H4 (cell line): Measurements from ENCODE around the gene OR9G1. TPM values are rescaled to one million over a fixed set of nuclear protein-coding genes. Genes with fewer than 3 reads are reported as not detected.
"Not testable (repeated sequence)": the region's sequence is repeated elsewhere in the genome, so short reads cannot be mapped to it uniquely, and the experiment has no call there.

ENCODE experiments used
- DNase-seq: peaks from one replicate; pipeline ENCODE4 v3.0.0-alpha.2; 2015; ENCODE audit warnings: low spot score
- total RNA-seq: library from RNA; depleted of rRNA; stranded (reverse); fragments of >200 nt; shearing (Covaris generic); gene quantifications from 2 replicates; pipeline ENCODE4 v1.2.3, GENCODE V29; 2014; rRNA removed

OR9G1 gene, protein sequence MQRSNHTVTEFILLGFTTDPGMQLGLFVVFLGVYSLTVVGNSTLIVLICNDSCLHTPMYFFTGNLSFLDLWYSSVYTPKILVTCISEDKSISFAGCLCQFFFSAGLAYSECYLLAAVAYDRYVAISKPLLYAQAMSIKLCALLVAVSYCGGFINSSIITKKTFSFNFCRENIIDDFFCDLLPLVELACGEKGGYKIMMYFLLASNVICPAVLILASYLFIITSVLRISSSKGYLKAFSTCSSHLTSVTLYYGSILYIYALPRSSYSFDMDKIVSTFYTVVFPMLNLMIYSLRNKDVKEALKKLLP
- total RNA-seq, result not detected in 2 replicates

- no peak for DNase-seq
Observed at GRCh38 chr11:56698795-56699194, at the start of gene OR9G1. TSS of gene OR9G1 (plus strand) at chr11:56699095. CDS start at chr11:56700388, 1,293 bp downstream.

GRCh38 chr11:56659755-56660154 lies 39.1 kb upstream of the OR9G1 start:
- no peak for DNase-seq

GRCh38 chr11:56663386-56663785 lies 35.5 kb upstream of the OR9G1 start, which contains the start of gene OR5AR1:
TSS of gene OR5AR1 (plus strand) at chr11:56663686. CDS start at chr11:56663686, 0 bp downstream.
- no peak for DNase-seq

GRCh38 chr11:56670984-56671383 lies 27.9 kb upstream of the OR9G1 start:
- no peak for DNase-seq

- DNase-seq, result no peak
Observed at GRCh38 chr11:56688554-56689100, 10.3 kb upstream of the OR9G1 start.

GRCh38 chr11:56691179-56691578 lies 7.7 kb upstream of the OR9G1 start:
- not testable (repeated sequence) for DNase-seq

DNA sequence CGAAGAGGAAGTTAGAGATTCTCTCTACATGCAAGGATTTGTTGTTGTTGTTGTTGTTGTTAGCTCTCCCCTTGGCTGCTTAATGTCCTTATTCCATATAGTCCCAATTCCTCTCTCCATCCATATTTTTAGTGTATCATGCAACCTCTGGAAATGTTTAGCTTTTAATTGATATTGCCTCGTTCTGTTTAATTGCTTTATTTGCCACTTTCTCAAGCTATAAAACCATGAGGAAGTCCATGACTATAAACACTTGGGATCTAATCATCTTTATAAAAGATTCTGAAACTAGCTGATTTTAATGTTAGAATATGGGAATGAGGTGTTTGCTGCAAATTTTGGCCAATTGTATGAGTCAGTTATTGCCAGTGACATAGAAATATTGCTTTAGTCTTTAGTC lies 5.5 kb upstream of the OR9G1 start:
- no peak for DNase-seq

- peak; percentile 34 for DNase-seq
Observed at GRCh38 chr11:56700242-56700913, 1.5 kb downstream of the OR9G1 start.

DNA sequence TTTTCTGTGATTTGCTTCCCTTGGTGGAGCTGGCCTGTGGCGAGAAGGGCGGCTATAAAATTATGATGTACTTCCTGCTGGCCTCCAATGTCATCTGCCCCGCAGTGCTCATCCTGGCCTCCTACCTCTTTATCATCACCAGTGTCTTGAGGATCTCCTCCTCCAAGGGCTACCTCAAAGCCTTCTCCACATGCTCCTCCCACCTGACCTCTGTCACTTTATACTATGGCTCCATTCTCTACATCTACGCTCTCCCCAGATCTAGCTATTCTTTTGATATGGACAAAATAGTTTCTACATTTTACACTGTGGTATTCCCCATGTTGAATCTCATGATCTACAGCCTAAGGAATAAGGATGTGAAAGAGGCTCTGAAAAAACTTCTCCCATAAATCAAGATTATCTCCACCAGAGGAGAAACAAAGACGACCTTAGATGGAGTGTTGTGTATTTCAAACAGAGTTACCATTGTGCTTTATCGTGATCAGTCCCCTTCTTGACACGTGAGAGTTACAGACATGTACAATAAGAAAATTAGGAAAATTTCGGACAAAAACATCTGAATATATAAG lies 2.1 kb downstream of the OR9G1 start:
- DNase-seq, result no peak

DNA sequence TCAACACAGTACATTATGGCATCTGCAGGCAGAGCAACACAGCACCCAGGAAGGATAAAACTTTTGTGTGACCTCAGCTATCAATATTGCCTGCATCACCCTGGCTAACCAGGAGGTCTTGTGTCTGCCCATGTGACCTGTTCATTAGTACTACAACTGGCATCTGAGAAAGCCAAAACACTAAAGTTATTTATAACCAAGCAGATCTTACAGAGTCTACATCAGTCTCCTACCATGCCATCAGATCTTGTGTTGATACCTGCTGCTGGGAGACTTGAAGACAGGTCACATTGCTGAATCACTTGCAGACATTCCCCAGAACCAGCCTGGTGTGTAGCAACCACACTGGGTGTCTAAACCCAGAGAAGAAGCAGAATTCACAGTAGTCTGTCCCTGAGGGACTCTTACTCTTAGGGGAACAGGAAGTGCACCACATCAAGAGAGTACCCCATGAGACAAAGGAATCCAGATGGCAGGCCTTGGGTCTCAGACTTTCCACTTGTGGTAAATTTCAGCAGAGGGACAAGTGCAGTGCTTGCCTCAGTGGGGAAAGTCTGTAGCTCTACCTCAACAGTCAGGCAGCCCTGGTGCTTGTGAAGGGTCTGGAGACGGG lies 7.0 kb downstream of the OR9G1 start:
- DNase-seq, result no peak

GRCh38 chr11:56706486-56706885 lies 7.6 kb downstream of the OR9G1 start:
- no peak for DNase-seq

DNA sequence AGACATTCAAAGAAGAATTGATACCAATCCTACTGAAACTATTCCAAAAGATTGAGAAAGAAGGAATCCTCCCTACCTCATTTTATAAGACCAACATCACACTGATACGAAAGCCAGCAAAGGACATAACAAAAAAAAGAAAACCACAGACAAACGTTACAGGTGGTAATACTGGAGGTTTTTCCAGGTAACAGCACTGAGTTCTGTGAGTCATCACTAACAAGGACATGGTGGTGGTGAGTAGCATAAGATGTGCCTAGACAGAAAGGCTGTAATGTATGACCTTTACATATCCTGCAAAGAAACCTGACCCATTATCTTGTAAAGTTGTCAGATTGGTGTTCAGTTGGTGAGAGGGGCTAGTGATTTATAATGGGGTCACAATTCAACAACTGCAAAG lies 15.3 kb downstream of the OR9G1 start:
- no peak for DNase-seq

DNA sequence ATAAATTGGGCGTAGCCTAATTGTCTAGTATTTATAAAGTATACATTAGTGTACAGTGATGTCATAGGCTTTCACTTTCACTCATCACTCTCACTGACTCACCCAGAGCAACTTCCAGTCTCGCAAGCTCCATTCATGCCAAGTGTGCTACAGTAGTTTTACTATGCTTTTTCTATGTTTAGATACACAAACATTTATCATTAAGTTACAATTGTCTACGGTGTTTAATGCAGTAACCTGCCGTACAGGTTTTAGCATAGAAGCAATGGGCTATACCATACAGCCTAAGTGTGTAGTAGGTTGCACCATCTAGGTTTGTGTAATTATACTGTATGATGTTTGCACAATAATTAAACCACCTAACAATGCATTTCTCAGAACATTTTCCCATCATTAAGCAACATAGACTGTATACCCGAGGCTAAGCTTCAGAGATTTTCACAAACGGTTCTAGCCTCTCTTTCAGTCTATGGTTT lies 17.5 kb downstream of the OR9G1 start:
- DNase-seq, result no peak

DNA sequence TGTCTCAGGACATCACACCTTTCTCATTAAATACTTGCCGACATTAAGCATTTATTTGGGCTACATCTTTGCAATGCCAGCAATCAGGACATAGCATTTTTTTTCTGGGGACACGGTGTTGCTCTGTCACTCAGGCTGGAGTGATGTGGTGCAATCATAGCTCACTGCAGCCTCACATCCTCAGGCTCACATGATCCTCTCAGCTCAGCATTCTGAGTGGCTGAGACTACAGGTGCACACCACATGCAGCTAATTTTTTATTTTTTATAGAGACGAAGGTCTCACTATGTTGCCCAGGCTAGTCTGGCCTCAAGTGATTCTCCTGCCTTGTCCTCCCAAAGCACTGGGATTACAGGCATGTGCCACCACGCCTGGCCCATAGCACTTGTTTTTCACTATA lies 21.6 kb downstream of the OR9G1 start:
- no peak for DNase-seq

DNA sequence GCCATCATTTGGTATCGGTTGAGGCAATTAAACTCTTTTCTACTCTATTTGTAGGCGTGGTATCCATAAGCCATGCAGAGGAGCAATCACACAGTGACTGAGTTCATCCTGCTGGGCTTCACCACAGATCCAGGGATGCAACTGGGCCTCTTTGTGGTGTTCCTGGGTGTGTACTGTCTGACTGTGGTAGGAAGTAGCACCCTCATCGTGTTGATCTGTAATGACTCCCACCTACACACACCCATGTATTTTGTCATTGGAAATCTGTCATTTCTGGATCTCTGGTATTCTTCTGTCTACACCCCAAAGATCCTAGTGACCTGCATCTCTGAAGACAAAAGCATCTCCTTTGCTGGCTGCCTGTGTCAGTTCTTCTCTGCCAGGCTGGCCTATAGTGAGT lies 41.2 kb downstream of the OR9G1 start:
- DNase-seq, result no peak

DNA sequence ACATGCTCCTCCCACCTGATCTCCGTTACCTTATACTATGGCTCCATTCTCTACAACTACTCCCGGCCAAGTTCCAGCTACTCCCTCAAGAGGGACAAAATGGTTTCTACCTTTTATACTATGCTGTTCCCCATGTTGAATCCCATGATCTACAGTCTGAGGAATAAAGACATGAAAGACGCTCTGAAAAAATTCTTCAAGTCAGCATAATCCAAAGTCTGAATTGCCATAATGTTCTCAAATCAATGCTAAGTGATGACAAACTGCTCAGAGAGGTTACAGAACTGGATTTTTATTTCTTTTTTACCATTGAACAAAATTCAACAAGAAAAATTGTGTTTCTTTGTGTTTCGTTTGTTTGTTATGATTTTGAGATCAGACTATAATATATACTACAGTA lies 42.0 kb downstream of the OR9G1 start:
- no peak for DNase-seq

DNA sequence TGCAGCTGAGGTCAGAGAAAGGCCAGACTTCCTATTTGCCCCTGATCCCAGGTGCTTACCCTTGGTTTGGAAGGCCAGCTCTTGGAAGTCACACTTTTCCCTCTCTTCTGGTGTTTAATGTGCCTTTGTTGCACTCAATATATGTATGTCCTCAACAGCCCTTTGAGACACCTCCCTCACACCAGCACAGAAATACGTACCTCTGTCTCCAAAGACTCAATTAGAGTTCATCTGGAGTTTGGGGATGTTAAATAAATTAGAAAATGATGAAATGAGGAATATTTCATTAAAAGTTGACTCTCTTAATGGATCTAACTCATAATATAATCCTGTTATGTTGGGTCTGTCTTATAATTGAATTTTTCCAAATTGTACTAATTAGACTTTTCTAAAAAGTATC lies 49.7 kb downstream of the OR9G1 start, which contains the start of gene OR9G4:
OR9G4 (minus strand) TSS at position 101 of the 400 bp plus-strand sequence. CDS start 4,931 bp downstream, outside the sequence.
- DNase-seq, result no peak

DNA sequence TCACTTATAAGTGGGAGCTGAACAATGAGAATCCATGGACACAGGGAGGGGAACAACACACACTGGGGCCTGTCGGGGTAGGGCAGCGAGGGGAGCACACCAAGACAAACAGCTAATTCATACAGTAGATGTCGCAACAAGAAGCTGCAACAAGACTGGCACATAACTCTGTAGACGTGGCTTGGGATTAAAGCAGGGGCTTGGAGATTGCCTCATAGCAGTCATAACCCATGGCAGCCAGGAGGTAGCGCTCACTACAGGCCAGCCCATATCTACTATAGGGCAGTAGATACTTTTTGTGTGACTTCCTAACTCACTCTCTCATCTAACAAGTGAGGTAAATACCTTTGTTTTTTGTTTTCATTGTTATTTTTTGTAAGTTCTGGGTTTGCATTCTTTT lies 51.3 kb downstream of the OR9G1 start:
- no peak for DNase-seq

DNA sequence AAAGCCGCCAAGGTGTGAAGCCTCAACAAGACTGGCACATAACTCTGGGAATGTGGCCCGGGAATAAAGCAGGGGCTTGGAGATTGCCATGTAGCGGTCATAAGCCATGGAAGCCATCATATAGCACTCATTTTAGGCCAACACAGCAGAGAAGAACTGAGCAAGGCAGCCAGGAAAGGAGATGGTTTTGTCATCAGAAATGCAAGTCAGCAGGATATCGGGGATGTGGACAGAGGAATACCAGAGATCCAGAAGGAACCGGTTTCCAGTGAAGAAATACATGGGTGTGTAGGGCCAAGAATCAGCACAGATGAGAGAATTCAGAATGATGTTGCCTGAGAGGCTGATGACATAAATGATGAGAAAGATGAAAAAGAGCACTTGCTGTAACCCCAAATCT lies 52.6 kb downstream of the OR9G1 start:
- no peak for DNase-seq
